Measurements from ENCODE around the gene KIF3B.
"Not testable (repeated sequence)": the region's sequence is repeated elsewhere in the genome, so short reads cannot be mapped to it uniquely, and the experiment has no call there.

KIF3B gene

GRCh38 chr20:32296819-32297420 is 19.5 kb downstream of the KIF3B start:
- DNase-seq: no peak

GRCh38 chr20:32297439-32297838 is 20.0 kb downstream of the KIF3B start:
- DNase-seq: no peak

- DNase-seq: no peak
Observed at GRCh38 chr20:32300647-32301046, 23.2 kb downstream of the KIF3B start.

GRCh38 chr20:32301719-32302506 is 24.5 kb downstream of the KIF3B start:
- no peak for DNase-seq

DNA sequence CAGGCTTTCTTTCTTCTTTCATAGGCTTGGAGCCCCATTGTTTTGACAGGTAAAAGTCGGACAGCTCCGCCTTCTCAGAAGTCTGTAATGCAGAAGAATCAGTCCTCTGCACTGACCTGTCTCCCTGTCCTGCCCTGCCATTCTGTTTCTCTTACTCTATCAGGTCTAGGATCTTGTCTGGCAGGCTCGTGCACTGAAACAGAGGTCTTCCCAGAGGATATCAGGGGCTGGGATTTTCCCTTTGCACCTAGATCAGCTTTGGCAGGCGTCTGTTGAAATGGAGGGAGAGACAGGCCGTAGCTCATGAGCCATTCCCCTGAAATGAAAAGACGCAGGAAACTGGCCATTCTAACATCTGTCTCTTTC is 25.0 kb downstream of the KIF3B start:
- DNase-seq: no peak

DNA sequence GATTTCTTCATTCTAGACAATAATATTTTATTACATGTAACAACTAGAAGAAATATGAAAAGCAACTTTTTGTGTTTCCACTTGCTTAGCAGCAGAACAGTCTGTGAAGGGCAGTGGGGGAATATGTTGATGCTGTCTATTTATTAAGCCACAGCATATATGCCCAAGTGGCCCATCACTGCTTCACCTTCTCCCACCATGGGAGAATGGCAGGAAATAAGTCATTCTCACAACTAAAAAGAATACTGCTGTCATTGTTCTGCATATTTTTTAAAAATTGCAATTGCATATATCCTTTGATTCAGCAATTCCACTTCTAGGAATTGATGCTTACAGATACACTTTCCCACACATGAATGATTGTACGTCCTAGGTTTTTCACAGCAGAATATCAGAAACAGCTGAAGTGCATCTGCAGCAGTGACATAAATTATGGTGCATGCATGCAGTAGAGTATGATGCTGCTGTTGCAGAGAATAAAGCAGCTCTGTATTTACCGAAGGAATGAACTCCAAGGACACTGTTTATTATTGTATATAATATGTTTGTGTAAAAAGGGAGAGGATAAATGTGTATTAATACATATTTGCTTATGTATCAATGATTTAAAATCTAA is 26.8 kb downstream of the KIF3B start:
- no peak for DNase-seq

GRCh38 chr20:32312718-32313424 is 35.4 kb downstream of the KIF3B start:
- no peak for DNase-seq

- no peak for DNase-seq
Observed at GRCh38 chr20:32314768-32315167, 37.3 kb downstream of the KIF3B start.

GRCh38 chr20:32315399-32315798 is 37.9 kb downstream of the KIF3B start:
- DNase-seq: no peak

GRCh38 chr20:32315891-32316290 is 38.4 kb downstream of the KIF3B start:
- no peak for DNase-seq

GRCh38 chr20:32316667-32317066 is 39.2 kb downstream of the KIF3B start:
- peak; percentile 27 for DNase-seq

- no peak for DNase-seq
Observed at GRCh38 chr20:32319100-32319499, 41.6 kb downstream of the KIF3B start.

DNA sequence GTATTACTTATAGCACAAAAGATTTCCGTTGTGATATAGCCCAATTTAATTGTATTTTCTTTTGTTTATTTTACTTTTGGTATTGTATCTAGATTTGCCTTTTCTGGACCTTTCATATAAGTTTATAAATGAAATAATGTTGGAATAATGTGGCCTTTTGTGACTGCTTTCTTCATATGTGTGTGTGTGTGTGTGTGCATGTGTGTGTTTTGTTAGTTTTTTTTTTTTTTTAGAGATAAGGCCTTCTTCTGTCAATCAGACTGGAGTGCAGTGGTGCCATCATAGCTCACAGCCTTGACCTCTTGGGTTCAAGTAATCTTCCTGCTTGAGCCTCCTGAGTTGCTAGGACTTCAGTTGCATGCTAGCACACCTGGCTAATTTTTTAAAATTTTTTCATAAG is 42.9 kb downstream of the KIF3B start:
- no peak for DNase-seq

GRCh38 chr20:32321390-32321789 is 43.9 kb downstream of the KIF3B start:
- no peak for DNase-seq

DNA sequence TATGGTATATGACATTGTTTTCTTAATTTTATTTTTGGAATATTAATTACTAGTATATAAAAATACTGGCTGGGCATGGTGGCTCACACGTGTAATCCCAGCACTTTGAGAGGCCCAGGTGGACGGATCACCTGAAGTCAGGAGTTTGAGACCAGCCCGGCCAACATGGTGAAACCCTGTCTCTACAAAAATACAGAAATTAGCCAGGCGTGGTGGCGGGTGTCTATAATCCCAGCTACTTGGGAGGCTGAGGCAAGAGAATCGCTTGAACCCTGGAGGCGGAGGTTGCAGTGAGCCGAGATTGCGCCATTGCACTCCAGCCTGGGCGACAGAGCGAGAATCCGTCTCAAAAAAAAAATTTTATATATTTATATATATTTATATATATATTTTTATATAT is 44.8 kb downstream of the KIF3B start:
- DNase-seq: not testable (repeated sequence)

- not testable (repeated sequence) for DNase-seq
Observed at GRCh38 chr20:32323761-32324160, 46.3 kb downstream of the KIF3B start.

- DNase-seq: peak; percentile 99
Observed at GRCh38 chr20:32325706-32326503, 48.5 kb downstream of the KIF3B start.

GRCh38 chr20:32326504-32326845 is 49.0 kb downstream of the KIF3B start:
- DNase-seq: peak; percentile 98

DNA sequence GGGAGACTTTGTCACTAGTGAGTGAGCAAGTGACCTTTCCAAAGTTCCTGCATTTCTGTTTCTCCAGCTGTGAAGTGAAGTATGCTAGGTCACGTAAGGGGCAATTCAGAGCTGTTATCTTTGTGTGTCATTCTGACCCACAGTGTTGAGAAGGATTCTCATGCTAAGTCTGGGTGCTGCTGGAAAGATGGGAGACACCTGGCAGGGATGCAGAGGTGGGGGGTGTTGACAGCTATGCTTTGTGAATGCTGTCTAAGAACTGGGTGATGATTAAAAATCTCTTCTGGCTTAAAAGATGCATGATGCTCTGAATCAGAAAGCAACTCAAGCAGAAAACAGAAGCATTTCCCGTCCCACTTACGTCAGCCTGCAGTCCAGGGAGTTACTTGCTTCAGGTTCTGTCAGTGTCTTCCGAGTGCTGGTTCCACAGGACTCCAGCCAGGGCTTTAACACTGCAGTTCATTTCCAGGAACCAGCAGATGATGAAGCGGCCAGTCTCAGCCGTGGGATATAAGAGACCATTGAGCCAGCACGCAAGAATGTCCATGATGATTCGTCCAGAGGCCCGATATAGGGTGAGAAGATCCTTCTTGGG is 49.7 kb downstream of the KIF3B start:
- DNase-seq: peak; percentile 93

DNA sequence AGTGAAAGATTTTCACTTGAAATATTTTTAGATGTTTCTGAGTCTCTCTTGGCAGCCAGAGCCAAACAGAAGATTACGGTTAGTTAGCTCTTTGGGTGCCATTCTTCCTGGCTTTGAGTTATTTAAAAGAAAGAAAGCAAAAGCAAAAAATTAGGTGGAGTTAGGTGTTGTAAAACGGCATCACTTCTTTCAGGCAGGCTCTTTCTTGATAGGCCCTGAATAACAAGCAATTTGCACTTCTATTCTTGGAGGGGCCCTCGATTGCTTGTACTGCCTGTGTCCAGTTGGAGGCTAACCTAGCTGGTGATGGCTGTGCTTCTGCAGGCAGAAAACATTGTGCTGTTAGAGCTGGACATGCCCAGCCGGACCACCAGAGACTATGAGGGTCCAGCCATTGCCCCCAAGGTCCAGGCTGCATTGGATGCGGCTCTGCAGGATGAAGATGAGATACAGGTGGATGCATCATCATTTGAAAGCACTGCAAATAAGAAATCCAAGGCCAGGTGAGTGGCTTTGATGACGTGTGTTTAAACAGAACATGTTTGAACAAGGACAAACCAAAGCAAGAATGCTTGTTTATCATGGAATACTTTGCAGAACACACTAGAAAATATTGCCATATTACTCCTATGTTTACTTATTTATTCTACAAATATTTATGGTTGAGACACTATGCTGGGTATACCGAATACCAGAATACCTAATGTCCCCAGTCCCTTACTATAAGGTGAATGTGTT is 52.5 kb downstream of the KIF3B start:
- DNase-seq: peak; percentile 98

DNA sequence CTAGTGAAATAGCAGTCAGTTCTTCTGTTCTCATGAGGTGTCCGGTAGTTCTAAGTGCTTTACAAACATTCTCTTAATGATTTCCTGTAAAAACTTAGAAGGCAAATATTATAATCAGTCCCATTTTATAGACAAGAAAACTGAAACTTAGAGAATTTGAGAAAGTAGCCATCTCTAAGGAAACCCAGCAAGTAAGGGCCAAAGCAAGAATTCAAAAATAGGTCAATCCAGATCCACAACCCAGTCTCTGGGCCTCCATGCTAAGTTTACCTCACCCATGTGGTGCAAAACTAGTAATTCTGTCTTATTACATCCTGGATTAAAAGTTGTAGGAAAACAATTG is 53.1 kb downstream of the KIF3B start:
- DNase-seq: no peak

DNA sequence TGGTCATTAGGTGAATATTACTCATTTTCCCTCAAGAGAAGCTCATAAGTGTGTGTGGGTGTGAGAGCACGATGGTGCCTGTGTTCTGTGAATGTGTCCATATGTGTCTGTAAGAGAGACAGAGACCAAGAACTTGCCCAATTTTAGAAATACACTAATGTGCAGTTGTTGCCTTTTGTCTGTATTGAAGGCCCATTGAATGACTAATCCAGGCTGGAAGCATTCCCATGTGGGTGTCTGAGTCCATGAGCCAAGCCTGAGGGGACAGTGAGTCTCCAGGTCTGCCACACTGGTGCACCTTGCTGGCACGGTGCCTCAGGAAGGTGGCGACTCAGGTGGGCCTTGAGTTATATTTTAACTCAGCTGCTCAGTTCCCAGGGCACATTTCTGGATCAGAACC is 55.2 kb downstream of the KIF3B start:
- DNase-seq: peak; percentile 44

Measured in DMS53 (cell line).